ENCODE data around the gene GJA1. TPM values are rescaled to one million over a fixed set of nuclear protein-coding genes. Genes with fewer than 3 reads are reported as not detected.

The GJA1 gene
- total and polyA plus RNA-seq, 8 donors, result 3.3 to 30.0 (median 6.6) TPM

- intact Hi-C loops (cut with DNase I), result no loop called here
- Histone ChIP-seq H3K4me1 (no peaks in the 10 kb centered on the region), H3K36me3 (no peaks in the 10 kb centered on the region), H3K27me3 (no peaks in the 10 kb centered on the region), H3K4me3 (no peak overlapping the region), H3K9me3 (no peaks in the 10 kb centered on the region), H3K27ac (no peak overlapping the region)
- TF ChIP-seq CTCF (IDR thresholded peaks at IDR 0.05), result no peak
- DNase-seq (no peak), ATAC-seq (no peak), FAIRE-seq (no peak)
- WGBS, 2 donors, result 50 to 55% methylated on average over 2 of the region's 2 CpGs
Measured at GRCh38 chr6:121398127-121398526, 37.3 kb upstream of the GJA1 start.

- WGBS, 2 donors, result 71 to 75% methylated on average over 2 of the region's 2 CpGs
- Histone ChIP-seq H3K4me1 (no peaks in the 10 kb centered on the region), H3K27me3 (no peaks in the 10 kb centered on the region), H3K4me3 (no peak overlapping the region), H3K27ac (no peak overlapping the region), H3K9me3 (no peaks in the 10 kb centered on the region), H3K36me3 (no peaks in the 10 kb centered on the region)
- no peak for DNase-seq
- no peak for FAIRE-seq
- TF ChIP-seq CTCF (IDR thresholded peaks at IDR 0.05), result no peak
- intact Hi-C loops (cut with DNase I), result no loop called here
- no peak for ATAC-seq
Measured at GRCh38 chr6:121399966-121400365, 35.5 kb upstream of the GJA1 start.

GRCh38 chr6:121403964-121404363 is 31.5 kb upstream of the GJA1 start:
- no peak overlapping the region for H3K27ac ChIP-seq
- no peaks in the 10 kb centered on the region for H3K27me3 ChIP-seq
- H3K4me1 ChIP-seq, result no peaks in the 10 kb centered on the region
- H3K36me3 ChIP-seq, result no peaks in the 10 kb centered on the region
- no peaks in the 10 kb centered on the region for H3K9me3 ChIP-seq
- no peak for TF ChIP-seq CTCF (IDR thresholded peaks at IDR 0.05)
- FAIRE-seq, result no peak
- DNase-seq, result no peak
- no peak for ATAC-seq
- WGBS, 2 donors, result 89 to 95% methylated on average over 2 of the region's 2 CpGs
- H3K4me3 ChIP-seq, result no peak overlapping the region
- intact Hi-C loops (cut with DNase I), result no loop called here

GRCh38 chr6:121405306-121405705 is 30.1 kb upstream of the GJA1 start:
- no peaks in the 10 kb centered on the region for H3K27me3 ChIP-seq
- TF ChIP-seq CTCF (IDR thresholded peaks at IDR 0.05), result no peak
- 49 to 50% methylated on average over 9 of the region's 9 CpGs for WGBS, 2 donors
- no peaks in the 10 kb centered on the region for H3K36me3 ChIP-seq
- no peak overlapping the region for H3K4me3 ChIP-seq
- DNase-seq (no peak), FAIRE-seq (no peak), ATAC-seq (no peak)
- no peaks in the 10 kb centered on the region for H3K4me1 ChIP-seq
- no peaks in the 10 kb centered on the region for H3K9me3 ChIP-seq
- H3K27ac ChIP-seq, result no peak overlapping the region
- intact Hi-C loops (cut with DNase I), result no loop called here

GRCh38 chr6:121408321-121408720 is 27.1 kb upstream of the GJA1 start:
- Histone ChIP-seq H3K27me3 (no peaks in the 10 kb centered on the region), H3K4me1 (no peaks in the 10 kb centered on the region), H3K9me3 (no peaks in the 10 kb centered on the region), H3K36me3 (no peaks in the 10 kb centered on the region), H3K4me3 (no peak overlapping the region), H3K27ac (no peak overlapping the region)
- no peak for DNase-seq
- no peak for FAIRE-seq
- no peak for ATAC-seq
- no peak for TF ChIP-seq CTCF (IDR thresholded peaks at IDR 0.05)
- 85 to 94% methylated on average over 19 of the region's 19 CpGs for WGBS, 2 donors
- intact Hi-C loops (cut with DNase I), result no loop called here
